Activated CD8-positive, alpha-beta memory T cell treated with anti-CD3 and anti-CD28 coated beads, Interleukin-2, amount 50 U/mL, for 48 hours (primary cell): ENCODE data around the gene SLC1A6.
"Not testable (repeated sequence)": the region's sequence is repeated elsewhere in the genome, so short reads cannot be mapped to it uniquely, and the experiment has no call there.

Experiments
- DNase-seq: peaks from one replicate; pipeline ENCODE4 v3.0.0-alpha.2; 2020

SLC1A6 gene

DNA sequence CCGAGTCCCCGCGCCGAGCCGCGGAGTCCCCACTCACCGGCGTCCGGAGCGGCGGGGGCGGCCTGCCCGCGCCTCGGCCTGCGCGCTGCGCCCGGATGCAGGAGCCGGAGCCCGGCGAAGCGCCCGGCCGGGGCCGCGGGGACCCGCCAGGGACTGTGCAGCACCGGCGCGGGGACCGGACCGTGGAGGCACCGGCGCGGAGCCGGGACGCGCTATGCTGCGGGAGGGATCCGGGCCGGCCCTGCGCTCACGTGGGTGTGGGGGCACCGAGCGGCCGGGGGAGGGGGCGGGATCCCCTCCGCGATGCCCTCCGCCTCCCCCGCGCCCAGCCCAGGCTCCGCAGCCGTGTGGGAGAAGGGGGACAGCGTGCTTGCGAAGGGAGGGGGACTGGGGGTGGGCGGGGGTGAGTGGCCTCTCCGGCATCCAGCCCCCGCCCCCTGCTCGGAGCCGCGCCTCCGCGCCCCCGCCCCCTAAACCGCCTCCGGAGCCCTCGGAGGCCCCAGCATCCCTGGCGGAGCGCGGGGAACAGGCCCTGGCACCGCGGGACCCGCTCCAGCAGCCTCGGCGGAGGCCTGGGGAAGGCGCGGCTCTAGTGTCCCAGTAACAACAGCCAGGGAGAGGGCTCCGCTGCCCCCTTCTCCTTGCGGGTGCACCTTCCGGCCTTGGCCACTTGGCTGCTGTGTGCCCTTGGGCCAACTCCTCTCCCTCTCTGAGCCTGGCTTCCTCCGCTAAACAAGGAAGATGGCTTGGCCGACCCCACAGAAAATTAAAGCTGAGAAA is at the start of gene SLC1A6:
SLC1A6 (minus strand) TSS at position 389 of the 780 bp plus-strand sequence. CDS start 6,954 bp downstream, outside the sequence.
- DNase-seq: peak; percentile 51

GRCh38 chr19:15028490-15028889 is 48.8 kb upstream of the SLC1A6 start:
- no peak for DNase-seq

- DNase-seq: no peak
Observed at GRCh38 chr19:15025217-15025616, 45.6 kb upstream of the SLC1A6 start.

DNA sequence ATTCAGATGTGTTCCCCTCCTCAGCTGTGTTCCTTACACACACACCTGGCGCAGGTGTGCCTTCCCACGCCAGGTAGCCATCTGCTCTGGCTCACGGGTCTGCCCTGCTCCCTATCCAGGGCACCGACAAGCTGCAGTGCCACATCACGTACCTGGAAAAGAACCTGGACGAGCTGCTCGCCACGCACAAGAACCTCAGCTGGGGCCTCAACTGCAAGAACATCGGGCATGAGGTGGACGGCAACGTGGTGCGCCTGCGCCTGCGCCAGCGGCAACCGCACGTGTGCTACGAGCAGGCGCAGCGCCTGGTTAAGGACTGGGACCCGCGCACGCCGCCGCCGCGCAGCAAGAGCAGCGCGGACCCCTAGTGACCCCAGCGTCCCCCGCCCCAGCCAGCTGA is 43.1 kb upstream of the SLC1A6 start:
- no peak for DNase-seq

GRCh38 chr19:15021286-15022007 is 41.8 kb upstream of the SLC1A6 start:
- no peak for DNase-seq

DNA sequence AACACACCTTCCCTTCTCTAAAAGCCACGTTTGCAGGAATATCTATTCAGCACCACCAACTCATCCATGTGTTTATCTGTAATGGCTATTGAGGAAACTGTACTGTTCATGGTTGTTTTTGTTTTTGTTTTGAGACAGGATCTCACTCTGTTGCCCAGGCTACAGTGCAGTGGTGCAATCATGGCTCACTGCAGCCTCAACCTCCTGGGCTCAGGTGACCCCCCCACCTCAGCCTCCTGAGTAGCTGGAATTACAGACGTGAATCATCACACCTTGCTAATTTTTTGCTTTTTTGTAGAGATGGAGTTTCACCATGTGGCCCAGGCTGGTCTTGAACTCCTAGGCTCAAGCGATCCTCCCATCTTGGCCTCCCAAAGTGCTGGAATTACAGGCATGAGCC is 39.2 kb upstream of the SLC1A6 start:
- DNase-seq: not testable (repeated sequence)

GRCh38 chr19:15015946-15016542 is 36.4 kb upstream of the SLC1A6 start:
- no peak for DNase-seq

DNA sequence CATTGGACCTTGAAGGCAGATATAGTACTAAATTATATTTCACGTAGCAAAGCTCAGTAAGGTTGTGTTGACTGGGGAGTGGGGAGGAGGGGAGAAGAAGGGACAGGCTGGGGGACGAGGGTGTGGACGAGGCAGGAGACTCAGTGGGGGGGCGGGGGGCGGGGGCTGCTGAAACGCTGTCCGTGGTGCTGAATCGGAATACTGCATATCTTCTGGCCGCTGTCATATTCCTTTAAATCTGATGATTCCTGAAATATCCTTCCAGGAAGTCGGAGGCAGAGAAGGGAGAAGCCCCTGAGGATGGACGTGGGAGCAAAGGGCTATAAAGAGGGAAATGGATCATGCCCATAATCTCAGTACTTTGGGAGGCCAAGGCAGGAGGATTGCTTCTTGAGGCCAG is 34.9 kb upstream of the SLC1A6 start:
- no peak for DNase-seq

DNA sequence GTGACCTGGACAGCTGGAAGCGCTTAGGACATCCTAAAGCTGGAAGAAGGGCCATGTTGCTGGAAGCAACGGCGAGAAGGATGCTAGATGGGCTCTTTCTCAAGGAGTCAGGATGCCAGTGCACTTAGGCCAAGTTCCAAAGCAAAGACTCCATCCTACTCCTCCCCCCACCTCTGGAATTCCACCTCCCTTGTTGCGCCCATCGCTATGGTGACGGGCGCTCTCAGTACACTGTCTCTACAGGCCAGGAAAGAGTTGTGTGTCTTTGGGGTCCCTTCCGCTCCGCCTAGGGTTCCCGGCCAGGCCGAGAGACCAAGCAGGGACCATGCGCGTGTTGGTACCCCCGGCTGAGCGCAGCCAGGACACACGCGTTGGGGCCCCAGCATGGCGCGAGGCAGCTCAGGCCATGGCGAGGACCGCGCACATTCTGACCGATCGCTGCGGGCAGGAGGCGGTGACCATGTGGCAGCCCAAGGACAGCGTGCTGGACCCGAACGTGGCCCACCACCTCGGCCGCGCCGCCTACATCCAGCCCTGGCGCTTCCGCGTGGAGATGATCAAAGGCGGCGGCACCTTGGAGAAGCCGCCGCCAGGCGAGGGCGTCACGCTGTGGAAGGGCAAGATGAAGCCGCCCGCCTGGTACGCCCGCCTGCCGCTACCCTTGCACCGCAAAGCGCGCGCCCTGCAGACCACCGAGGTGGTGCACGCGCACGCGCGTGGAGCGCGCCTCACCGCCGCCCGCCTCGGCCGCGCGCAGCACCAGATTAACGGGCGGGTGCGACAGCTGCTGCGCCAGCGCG is 31.0 kb upstream of the SLC1A6 start:
- no peak for DNase-seq

- DNase-seq: no peak
Observed at GRCh38 chr19:15008308-15008707, 28.6 kb upstream of the SLC1A6 start.

GRCh38 chr19:14997981-14998380 is 18.3 kb upstream of the SLC1A6 start:
- no peak for DNase-seq

DNA sequence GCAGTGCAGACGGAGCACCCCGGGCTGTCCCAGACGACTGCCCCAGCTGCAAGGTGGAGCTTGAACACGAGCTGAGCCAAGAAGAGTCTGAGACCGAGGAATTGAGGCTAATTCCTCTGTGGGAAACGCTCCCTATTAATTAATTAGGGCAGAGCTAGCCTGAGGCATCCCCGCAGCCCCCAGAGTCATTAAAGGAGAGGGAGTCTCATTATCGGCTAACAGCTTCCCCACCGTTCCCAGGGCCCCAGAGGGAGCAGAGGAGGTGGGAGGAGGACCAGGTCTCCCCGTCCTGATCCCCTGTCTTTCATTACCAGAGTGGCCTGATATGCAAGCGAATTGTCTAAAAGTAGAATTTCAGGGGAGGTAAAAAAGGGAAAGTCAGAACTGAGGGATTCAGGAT is 13.1 kb upstream of the SLC1A6 start:
- DNase-seq: no peak

DNA sequence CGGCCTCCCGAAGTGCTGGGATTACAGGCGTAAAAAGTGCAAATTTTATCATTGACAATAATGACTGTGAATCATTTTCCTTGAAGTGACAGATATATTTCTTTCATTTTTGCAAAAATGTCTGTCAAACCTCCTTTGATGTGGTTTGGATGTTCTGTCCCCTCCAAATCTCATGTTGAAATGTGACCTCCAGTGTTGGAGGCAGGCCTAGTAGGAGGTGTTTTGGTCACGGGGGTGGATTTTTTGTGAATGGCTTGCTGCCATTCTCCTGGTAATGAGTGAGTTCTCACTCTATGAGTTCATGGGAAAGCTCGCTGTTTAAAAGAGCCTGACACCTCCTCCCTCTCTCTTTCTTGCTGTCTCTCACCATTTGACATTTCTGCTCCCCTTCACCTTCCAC is 5.5 kb upstream of the SLC1A6 start:
- DNase-seq: no peak

GRCh38 chr19:14978161-14978776 is 1.4 kb downstream of the SLC1A6 start:
- DNase-seq: no peak

DNA sequence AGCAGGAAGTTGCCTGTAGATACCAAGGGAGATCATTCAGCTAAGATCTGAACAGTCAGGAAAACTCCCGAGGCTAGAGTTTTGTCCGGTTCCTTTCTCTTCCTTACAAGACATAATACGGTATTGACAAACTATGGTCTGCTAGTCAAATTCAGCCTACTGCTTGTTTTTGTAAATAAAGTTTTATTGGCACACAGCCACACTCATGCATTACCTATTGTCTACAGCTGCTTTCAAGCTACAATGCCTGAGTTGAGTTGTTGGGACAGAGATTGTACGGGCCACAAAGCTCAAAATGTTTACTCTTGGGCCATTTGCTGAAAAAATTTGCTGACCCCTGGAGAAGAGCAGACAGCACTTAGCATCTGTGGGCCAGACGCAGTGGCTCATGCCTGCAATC is 2.5 kb downstream of the SLC1A6 start:
- no peak for DNase-seq

DNA sequence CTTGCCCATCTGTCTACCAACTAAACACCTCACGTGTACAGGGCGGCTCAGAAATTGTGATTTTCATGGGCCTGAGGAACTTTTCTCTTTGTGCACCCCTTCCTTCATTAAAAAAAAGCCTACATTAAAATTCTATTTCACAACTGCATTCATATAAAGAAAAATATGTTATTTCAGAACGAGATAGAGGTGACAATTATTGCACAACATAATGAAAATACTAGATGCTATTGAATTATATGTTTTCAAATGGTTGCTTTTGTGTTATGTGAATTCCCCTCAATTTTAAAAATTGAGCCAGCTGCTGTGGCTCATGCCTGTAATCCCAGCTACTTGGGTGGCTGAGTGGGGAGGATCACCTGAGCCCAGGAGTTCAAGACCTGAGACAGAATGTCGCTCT is 5.2 kb downstream of the SLC1A6 start:
- no peak for DNase-seq

DNA sequence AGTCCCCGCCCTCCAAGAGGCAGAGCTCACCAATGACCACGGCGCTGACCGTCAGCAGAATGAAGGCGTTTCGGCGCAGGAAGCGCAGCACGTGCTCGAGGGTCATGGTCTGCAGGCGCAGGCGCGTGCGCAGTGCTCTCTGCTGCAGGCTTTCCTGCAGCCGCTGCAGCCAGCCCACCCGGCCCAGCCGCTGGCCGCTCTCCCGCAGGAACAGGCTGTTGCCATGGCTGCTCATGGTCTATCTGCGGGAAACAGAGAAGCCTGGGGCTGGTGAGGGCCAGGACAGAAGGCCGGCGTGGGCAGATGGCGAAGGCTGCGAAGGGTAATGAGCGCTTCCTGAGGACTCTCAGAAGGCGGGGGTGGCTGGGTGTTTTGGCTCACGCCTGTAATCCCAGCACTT is 7.0 kb downstream of the SLC1A6 start:
- DNase-seq: no peak

GRCh38 chr19:14971474-14971873 is 8.2 kb downstream of the SLC1A6 start:
- no peak for DNase-seq

DNA sequence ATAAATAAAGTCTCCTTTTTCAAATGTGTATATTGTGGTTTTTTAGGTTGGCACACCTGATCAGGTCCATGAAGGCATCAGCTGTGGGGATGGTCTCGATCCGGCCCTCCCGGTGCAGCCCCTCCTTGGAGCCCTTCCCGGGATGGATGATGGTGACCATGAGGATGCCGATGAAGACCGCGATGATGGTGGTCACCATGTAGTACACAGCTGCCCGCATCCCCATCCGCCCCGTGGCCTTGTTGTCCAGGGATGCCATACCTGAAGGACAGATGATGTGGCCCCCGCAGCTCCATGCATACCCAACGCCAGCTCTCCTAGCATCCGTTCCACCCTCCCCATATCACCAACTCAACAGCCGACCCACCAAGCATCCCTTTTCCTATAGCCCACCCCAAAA is 11.4 kb downstream of the SLC1A6 start:
- DNase-seq: no peak

- no peak for DNase-seq
Observed at GRCh38 chr19:14961956-14962685, 17.5 kb downstream of the SLC1A6 start.

DNA sequence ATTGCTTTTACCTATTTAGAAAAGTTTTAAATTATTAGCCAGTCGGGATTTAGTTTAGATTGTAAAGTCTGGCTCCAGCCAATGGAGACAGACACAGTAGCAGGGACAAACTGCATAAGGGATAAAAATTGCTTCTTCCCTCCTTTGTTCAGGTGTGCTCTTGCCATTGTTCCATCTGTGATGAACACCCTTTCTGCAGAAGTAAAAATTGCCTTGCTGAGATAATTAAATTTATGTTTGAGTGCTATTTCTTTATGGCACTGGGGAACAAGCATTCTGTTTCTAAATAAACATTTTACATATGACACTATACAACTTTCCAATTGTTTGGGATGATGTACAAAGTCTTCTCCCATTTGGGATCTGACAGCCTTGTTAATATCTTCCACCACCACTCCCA is 20.4 kb downstream of the SLC1A6 start:
- no peak for DNase-seq

DNA sequence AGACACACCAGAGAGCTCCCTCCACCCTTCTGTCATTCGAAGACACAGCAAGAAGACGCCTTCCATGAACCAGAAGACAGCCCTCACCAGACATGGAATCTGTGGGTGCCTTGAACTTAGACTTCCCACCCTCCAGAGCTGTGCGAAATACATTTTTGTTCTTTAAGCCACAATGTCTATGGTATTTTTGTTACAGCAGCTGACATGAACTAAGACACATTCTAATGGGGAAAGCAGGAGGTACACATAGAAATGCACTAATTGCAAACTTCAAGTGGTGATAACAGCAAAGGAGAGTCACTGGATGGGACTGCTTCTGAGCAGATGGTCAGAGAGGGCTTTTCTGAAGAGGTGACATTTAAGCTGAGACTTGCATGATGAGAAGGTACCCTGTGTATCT is 22.2 kb downstream of the SLC1A6 start:
- DNase-seq: no peak
